Measurements from ENCODE around the gene NXF1. TPM values are rescaled to one million over a fixed set of nuclear protein-coding genes. Genes with fewer than 3 reads are reported as not detected.
A peak's percentile ranks its signal among the peaks of the same experiment; 100 is the strongest.

Gene NXF1
- total and polyA plus RNA-seq, 2 donors (not counting 1 experiment from before 2014, with no cell fraction given): 17.2 to 27.8 TPM

DNA sequence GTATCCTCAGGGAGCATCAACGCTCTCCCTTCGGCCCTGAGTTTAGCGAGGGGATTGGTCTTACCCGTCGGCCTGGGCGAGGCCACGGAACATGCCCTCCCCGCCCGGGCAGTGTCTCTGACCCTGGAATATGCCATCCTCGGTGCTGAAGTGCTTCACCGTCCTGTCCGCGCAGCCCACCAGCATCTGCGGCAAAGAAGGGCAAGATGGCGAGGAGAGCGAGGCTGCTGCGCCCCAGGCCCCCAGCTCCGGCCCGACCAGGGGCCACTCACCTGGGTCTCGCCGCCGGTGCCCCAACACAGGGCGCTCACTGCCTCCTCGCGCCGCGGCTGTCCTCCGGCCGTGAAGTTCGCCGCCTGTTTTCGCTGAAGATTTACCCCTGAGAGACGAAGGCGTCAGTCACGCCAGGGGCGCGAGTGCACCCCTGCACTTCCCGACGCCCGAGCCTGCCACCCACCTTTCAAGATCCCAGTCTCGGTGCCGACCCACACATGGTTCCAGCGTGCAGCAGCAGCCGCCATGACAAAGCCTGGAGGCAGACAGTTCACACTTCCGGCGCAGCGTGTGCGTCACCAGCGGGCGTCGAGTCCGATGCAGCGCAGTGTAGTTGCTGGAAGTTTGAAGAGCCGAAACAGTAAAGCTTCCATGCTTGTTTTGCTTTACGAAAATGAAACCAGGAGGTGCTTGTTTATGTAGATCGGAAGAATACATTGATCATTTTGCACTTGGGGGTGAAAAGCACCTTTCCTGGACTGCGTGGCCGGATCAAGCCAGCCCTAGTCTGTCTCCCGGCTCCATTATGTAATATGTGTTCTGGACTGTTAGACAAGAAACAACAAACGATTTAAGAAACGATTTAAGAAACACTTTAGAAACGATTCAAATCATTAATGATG, 34.1 kb upstream of the NXF1 start, which contains the start of gene WDR74:
WDR74 (minus strand) TSS at position 541 of the 896 bp plus-strand sequence; CDS start at position 521, 20 bp downstream.
- DNase-seq (ENCODE audit: low read depth in 2 of 2): peak; percentile 91 to 92
- H3K4me2 ChIP-seq (ENCODE audit: extremely low read depth, insufficient read depth, low read length): peak within 1 kb of the TSS; percentile 88
- H3K9me3 ChIP-seq (ENCODE audit: control insufficient read depth, insufficient read depth, low read depth, low read length): no peaks in the 10 kb centered on the region
- peaks cover 5% of the 10 kb centered on the region for H3K4me1 ChIP-seq (ENCODE audit: control insufficient read depth, extremely low read depth, insufficient read depth, low read length)
- peaks cover 14% of the 10 kb centered on the region for H3K36me3 ChIP-seq (ENCODE audit: control insufficient read depth, insufficient read depth, low read length)
- H3K27ac ChIP-seq (ENCODE audit: insufficient read depth, low read length): peak within 1 kb of the TSS; percentile 79
- H3K9ac ChIP-seq (ENCODE audit: insufficient read depth, low read length): peak within 1 kb of the TSS; percentile 89
- peaks cover 20% of the 10 kb centered on the region for H3K79me2 ChIP-seq (ENCODE audit: control insufficient read depth, insufficient read depth, low read length)
- no peak within 1 kb of the TSS for H2AFZ ChIP-seq (ENCODE audit: low read length)
- peak within 1 kb of the TSS; percentile 75 to 94 (median 90) for H3K4me3 ChIP-seq (replicated peaks in 1 of 4; ENCODE audit: control extremely low read depth in 1 of 4, insufficient read depth in 1 of 4, low read depth in 3 of 4, low read length in 4 of 4)
- no peaks in the 10 kb centered on the region for H4K20me1 ChIP-seq (ENCODE audit: control insufficient read depth, extremely low read depth, insufficient read depth, low read length)
- H3K27me3 ChIP-seq (ENCODE audit: control insufficient read depth, insufficient read depth, low read length): no peaks in the 10 kb centered on the region
- TF ChIP-seq EZH2 (IDR thresholded peaks at IDR 0.05; ENCODE audit: low read length, missing control alignments): no peak
- TF ChIP-seq, protein P1, sequence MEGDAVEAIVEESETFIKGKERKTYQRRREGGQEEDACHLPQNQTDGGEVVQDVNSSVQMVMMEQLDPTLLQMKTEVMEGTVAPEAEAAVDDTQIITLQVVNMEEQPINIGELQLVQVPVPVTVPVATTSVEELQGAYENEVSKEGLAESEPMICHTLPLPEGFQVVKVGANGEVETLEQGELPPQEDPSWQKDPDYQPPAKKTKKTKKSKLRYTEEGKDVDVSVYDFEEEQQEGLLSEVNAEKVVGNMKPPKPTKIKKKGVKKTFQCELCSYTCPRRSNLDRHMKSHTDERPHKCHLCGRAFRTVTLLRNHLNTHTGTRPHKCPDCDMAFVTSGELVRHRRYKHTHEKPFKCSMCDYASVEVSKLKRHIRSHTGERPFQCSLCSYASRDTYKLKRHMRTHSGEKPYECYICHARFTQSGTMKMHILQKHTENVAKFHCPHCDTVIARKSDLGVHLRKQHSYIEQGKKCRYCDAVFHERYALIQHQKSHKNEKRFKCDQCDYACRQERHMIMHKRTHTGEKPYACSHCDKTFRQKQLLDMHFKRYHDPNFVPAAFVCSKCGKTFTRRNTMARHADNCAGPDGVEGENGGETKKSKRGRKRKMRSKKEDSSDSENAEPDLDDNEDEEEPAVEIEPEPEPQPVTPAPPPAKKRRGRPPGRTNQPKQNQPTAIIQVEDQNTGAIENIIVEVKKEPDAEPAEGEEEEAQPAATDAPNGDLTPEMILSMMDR (conservative IDR thresholded peaks at IDR 0.05 in 1 of 2, IDR thresholded peaks at IDR 0.05 in 1 of 2; ENCODE audit: low read depth in 1 of 2, low read length in 2 of 2): no peak

DNA sequence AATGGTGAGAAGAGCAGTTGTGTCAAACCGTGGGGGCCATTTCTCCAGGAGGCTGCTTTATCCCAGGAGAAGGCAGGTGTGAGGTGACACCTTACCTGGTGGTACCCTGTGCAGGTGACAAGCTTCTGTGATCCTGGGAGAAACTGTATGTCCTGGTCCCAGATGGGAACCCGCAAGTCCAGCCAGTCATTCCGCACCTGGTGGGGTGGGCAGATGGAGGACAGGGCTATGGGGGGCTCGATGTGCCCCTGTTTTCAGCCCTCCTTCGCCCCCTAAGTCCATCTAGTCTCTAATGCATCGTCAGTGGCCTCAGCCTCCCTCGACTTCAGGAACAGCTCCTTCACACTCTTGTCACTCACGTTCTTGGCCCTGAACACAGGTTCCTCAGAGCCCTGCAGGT, 30.1 kb upstream of the NXF1 start:
- TF ChIP-seq, protein P1 (conservative IDR thresholded peaks at IDR 0.05 in 1 of 2, IDR thresholded peaks at IDR 0.05 in 1 of 2; ENCODE audit: low read depth in 1 of 2, low read length in 2 of 2): no peak
- no peak for TF ChIP-seq EZH2 (IDR thresholded peaks at IDR 0.05; ENCODE audit: low read length, missing control alignments)
- H3K79me2 ChIP-seq (ENCODE audit: control insufficient read depth, insufficient read depth, low read length): peaks cover 35% of the 10 kb centered on the region

More for the DNA sequence above, 30.1 kb upstream of the NXF1 start:
- Histone ChIP-seq H3K27ac (ENCODE audit: insufficient read depth, low read length) (no peak overlapping the region), H3K4me3 (replicated peaks in 1 of 4; ENCODE audit: control extremely low read depth in 1 of 4, insufficient read depth in 1 of 4, low read depth in 3 of 4, low read length in 4 of 4) (no peak overlapping the region), H3K36me3 (ENCODE audit: control insufficient read depth, insufficient read depth, low read length) (peaks cover 19% of the 10 kb centered on the region), H3K9me3 (ENCODE audit: control insufficient read depth, insufficient read depth, low read depth, low read length) (no peaks in the 10 kb centered on the region), H3K27me3 (ENCODE audit: control insufficient read depth, insufficient read depth, low read length) (no peaks in the 10 kb centered on the region), H3K9ac (ENCODE audit: insufficient read depth, low read length) (no peak overlapping the region), H3K4me1 (ENCODE audit: control insufficient read depth, extremely low read depth, insufficient read depth, low read length) (peaks cover 6% of the 10 kb centered on the region), H3K4me2 (ENCODE audit: extremely low read depth, insufficient read depth, low read length) (no peak overlapping the region), H2AFZ (ENCODE audit: low read length) (no peak overlapping the region), H4K20me1 (ENCODE audit: control insufficient read depth, extremely low read depth, insufficient read depth, low read length) (no peaks in the 10 kb centered on the region)
- no peak for DNase-seq (ENCODE audit: low read depth in 2 of 2)
